Parathyroid adenoma (tissue), 2 donors: ENCODE results near the gene LTBP1.

Source experiments
- H2AFZ ChIP-seq: fragments of 300-600 bp; sonication (generic); one replicate; pipeline ENCODE4 v1.7.0; 2017; ENCODE audit warnings: antibody characterized with exemption, mild to moderate bottlenecking
- H3K27ac ChIP-seq: fragments of 300-600 bp; sonication (generic); one replicate; pipeline ENCODE4 v1.7.0; 2017
- H3K27me3 ChIP-seq: fragments of 300-600 bp; sonication (generic); one replicate; pipeline ENCODE4 v1.7.0; 2017; ENCODE audit warnings: low read length; ENCODE audit not compliant: control insufficient read depth, insufficient read depth
- H3K36me3 ChIP-seq: fragments of 300-600 bp; sonication (generic); one replicate; pipeline ENCODE4 v1.7.0; 2017; ENCODE audit warnings: low read length; ENCODE audit not compliant: control insufficient read depth, insufficient read depth
- H3K4me1 ChIP-seq: fragments of 300-600 bp; sonication (generic); one replicate; pipeline ENCODE4 v1.7.0; 2017; ENCODE audit warnings: control low read depth
- H3K4me2 ChIP-seq: fragments of 300-600 bp; sonication (generic); one replicate; pipeline ENCODE4 v1.7.0; 2017; ENCODE audit warnings: low read length
- H3K4me3 ChIP-seq: fragments of 300-600 bp; sonication (generic); one replicate; pipeline ENCODE4 v1.7.0; 2017; ENCODE audit warnings: low read depth, low read length
- H3K79me2 ChIP-seq: fragments of 300-600 bp; sonication (generic); one replicate; pipeline ENCODE4 v1.7.0; 2017; ENCODE audit warnings: control low read depth
- H3K9ac ChIP-seq: fragments of 300-600 bp; sonication (generic); one replicate; pipeline ENCODE4 v1.7.0; 2017; ENCODE audit warnings: mild to moderate bottlenecking
- H3K9me3 ChIP-seq: fragments of 300-600 bp; sonication (generic); one replicate; pipeline ENCODE4 v1.7.0; 2017; ENCODE audit warnings: low read length; ENCODE audit not compliant: control insufficient read depth
- CTCF ChIP-seq: fragments of 300-600 bp; sonication (generic); IDR thresholded peaks from one replicate; pipeline ENCODE4 v1.7.0; 2017; ENCODE audit warnings: antibody characterized with exemption, mild to moderate bottlenecking
- donor health status: primary hyperparathyroidism.

LTBP1 gene

DNA sequence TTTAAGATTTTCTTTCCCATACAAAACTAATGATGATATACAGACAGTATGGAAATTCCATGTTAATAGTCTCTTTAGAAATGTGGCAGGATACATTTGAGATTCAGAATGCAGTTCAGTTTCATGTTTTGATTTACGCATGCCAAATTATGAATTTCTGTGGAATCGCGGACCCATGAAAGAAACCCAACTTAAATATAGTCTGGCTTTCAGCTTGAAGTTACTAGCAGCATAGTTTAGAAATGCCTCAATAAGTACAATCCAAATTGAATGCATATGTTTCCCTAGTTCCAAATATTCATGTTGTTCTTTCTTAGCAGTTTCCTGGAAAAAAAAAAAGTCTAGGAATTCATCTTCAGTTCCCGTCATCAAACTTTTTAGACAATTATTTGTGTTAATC lies 365.6 kb downstream of the LTBP1 start:
- no peaks in the 10 kb centered on the region for H3K27me3 ChIP-seq
- H3K79me2 ChIP-seq = no peaks in the 10 kb centered on the region
- no peak overlapping the region for H3K4me2 ChIP-seq
- H3K4me1 ChIP-seq = no peaks in the 10 kb centered on the region
- H3K27ac ChIP-seq = no peak overlapping the region
- no peak overlapping the region for H3K9ac ChIP-seq
- no peaks in the 10 kb centered on the region for H3K36me3 ChIP-seq
- no peaks in the 10 kb centered on the region for H3K9me3 ChIP-seq
- no peak overlapping the region for H3K4me3 ChIP-seq
- no peak overlapping the region for H2AFZ ChIP-seq
- TF ChIP-seq CTCF = no peak

GRCh38 chr2:33313039-33313438 lies 366.3 kb downstream of the LTBP1 start:
- Histone ChIP-seq H3K79me2 (no peaks in the 10 kb centered on the region), H3K4me2 (no peak overlapping the region), H3K9me3 (no peaks in the 10 kb centered on the region), H3K4me3 (no peak overlapping the region), H2AFZ (no peak overlapping the region), H3K27ac (no peak overlapping the region), H3K9ac (no peak overlapping the region), H3K27me3 (no peaks in the 10 kb centered on the region), H3K36me3 (no peaks in the 10 kb centered on the region), H3K4me1 (no peaks in the 10 kb centered on the region)
- TF ChIP-seq CTCF = no peak

DNA sequence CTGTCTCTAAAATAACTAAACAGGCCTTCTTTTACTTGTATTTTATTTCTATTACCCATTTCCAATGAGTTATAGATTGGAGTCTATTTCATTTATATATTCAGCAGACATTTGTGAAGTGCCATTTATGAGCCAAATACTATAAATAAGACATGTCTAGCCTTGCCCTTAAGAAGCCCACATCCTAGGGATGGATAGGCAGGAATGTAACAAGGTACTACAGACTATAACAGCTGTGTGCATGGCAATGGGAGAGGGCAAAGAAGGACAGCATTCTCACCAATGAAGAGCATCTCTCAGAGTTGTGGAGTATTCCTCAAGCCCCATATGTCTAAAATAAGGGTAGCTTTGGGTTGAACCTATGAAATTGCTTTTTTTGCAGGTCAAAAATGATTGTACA lies 367.8 kb downstream of the LTBP1 start:
- Histone ChIP-seq H3K27me3 (no peaks in the 10 kb centered on the region), H3K79me2 (no peaks in the 10 kb centered on the region), H3K27ac (no peak overlapping the region), H3K9me3 (no peaks in the 10 kb centered on the region), H3K4me1 (no peaks in the 10 kb centered on the region), H3K36me3 (no peaks in the 10 kb centered on the region), H3K9ac (no peak overlapping the region), H3K4me2 (no peak overlapping the region), H2AFZ (no peak overlapping the region), H3K4me3 (no peak overlapping the region)
- TF ChIP-seq CTCF = no peak

DNA sequence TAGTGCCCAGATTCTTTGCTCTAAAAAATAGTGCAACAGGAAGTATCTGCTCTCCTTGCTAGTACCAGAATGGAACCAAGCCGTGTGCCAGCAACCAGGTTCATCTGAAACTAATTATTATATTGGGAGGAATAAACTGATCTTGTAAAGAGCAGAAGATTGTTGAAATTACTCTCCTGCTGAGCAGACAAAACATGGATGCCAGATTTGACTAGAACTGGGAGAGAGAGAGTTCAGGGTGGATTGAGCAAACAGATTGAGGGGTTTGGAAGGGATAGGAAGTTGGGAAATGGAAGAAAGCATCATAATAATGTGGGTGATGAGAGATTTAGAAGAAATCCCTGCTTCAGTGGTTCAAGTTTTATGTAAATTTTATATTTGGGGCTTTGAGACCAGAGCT lies 369.6 kb downstream of the LTBP1 start:
- no peak for TF ChIP-seq CTCF
- Histone ChIP-seq H3K4me2 (no peak overlapping the region), H2AFZ (no peak overlapping the region), H3K4me3 (no peak overlapping the region), H3K9ac (no peak overlapping the region), H3K27ac (no peak overlapping the region), H3K4me1 (no peaks in the 10 kb centered on the region), H3K27me3 (no peaks in the 10 kb centered on the region), H3K79me2 (no peaks in the 10 kb centered on the region), H3K9me3 (no peaks in the 10 kb centered on the region), H3K36me3 (no peaks in the 10 kb centered on the region)

- Histone ChIP-seq H3K27me3 (no peaks in the 10 kb centered on the region), H3K27ac (no peak overlapping the region)
Observed at GRCh38 chr2:33317369-33318007, 370.7 kb downstream of the LTBP1 start.

More at GRCh38 chr2:33317369-33318007, 370.7 kb downstream of the LTBP1 start:
- Histone ChIP-seq H3K9ac (no peak overlapping the region), H3K79me2 (no peaks in the 10 kb centered on the region), H3K4me2 (no peak overlapping the region), H3K9me3 (no peaks in the 10 kb centered on the region), H2AFZ (no peak overlapping the region), H3K36me3 (no peaks in the 10 kb centered on the region), H3K4me3 (no peak overlapping the region), H3K4me1 (no peaks in the 10 kb centered on the region)
- no peak for TF ChIP-seq CTCF
